ENCODE results near the gene CIB4.

The CIB4 gene

DNA sequence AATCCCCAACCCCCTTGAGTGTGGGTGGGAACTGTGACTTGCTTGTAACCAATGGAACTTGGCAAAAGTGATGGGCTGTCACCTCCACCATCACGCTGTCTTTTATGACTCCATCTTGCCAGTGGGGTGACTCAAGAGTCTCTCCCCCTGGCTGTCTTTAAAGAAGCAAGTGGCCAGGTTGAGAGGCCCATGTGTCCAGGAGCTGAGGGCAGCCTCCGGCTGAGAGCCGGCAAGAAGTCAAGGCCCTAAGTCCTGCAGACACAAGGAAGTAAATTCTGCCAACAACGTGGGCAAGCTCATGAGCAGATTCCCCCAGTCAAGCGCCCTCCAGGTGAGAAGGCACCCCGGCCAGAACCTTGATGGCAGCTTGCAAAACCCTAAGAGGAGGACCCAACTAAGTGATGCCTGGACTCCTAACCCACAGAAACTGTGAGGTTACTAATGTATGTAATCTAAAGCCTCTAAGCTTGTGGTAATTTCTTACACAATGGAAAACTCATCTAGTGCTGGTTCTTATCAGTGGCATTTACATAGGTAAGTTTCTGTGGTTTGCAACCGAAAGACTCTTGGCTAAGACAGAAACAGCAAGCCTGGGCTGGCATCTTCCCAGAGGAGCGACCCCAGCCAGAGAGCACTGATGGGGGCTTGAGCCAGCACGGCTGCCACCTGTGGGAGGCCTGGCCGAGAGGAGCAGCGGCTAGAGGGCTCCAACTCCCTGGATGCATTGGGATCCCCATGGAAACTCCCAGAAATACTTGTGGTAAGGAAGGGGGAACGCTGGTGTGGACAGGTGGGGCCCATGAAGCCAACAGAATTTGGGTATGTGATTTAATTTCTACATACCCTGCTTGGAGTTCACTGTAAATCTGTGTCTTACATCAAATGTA lies 49.3 kb downstream of the CIB4 start:
- Mint-ChIP-seq H3K4me3 (no peak overlapping the region), H3K36me3 (ENCODE audit: insufficient read depth) (no peaks in the 10 kb centered on the region), H3K9me3 (no peaks in the 10 kb centered on the region), H3K4me1 (ENCODE audit: low read depth in 2 of 2) (peaks cover 0 to 2% of the 10 kb centered on the region in 2 donors), H3K27ac (no peak overlapping the region), H3K27me3 (peaks cover 45 to 66% of the 10 kb centered on the region in 2 donors)
- DNase-seq (no peak), ATAC-seq (replicated peaks) (no peak)

DNA sequence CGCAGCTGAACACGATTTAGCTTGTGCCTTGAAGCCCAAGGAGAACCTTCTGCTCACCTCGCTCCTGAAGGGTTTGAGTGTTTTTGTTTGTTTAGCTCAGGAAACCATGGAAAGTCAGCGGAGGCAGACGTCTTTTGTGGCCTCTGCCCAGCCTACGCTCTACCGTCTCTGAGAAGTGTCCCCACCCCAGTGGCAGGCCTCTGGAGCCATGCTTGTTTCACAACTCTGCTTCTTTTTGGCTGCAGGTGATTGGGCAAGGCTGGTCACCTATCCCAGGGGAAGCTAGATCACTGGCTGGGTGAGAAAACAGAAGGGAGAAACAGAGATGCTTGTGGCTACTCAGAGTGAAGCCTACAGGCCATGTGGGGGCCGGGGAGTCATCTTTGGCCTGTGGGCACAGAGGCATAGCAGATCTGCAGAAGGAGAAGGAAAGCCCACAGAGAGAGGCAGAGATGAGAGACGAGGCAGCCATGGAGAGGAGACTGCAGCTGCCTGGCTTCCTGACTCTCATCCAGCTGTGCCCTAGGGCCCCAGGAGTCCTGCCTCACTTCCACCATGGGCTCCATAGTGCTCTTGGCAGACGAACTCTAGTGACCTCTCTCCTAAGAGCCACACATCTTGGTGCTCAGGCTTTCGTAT lies 50.1 kb downstream of the CIB4 start:
- Mint-ChIP-seq H3K4me1 (ENCODE audit: low read depth in 2 of 2) (peaks cover 0 to 1% of the 10 kb centered on the region in 2 donors), H3K36me3 (ENCODE audit: insufficient read depth) (no peaks in the 10 kb centered on the region)
- DNase-seq = no peak

DNA sequence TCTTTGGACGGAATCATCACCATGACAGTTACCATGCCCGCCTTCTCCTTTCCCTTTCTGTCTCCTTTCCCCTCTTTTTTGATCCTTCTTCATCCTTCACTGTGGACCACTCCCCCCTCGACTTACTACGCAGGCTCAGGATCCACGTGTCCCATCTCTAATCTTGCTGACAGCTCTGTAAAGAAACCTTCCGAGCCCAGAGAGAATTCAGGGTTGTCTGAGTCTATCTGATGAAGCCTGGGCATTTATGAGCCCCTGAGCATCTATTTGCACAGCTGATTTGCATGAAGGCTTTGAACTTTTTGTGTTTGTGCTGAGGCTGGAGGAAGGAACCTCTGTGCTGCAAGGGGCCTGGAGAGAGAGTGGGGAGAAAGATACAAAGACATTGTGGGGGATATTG lies 50.7 kb downstream of the CIB4 start:
- Mint-ChIP-seq H3K36me3 (ENCODE audit: insufficient read depth) (no peaks in the 10 kb centered on the region), H3K9me3 (no peaks in the 10 kb centered on the region), H3K27me3 (peaks cover 48 to 69% of the 10 kb centered on the region in 2 donors), H3K4me3 (no peak overlapping the region), H3K4me1 (ENCODE audit: low read depth in 2 of 2) (no peaks in the 10 kb centered on the region), H3K27ac (no peak overlapping the region)
- ATAC-seq (replicated peaks) (no peak), DNase-seq (no peak)

More for the DNA sequence above, 50.1 kb downstream of the CIB4 start:
- no peaks in the 10 kb centered on the region for H3K9me3 Mint-ChIP-seq
- H3K4me3 Mint-ChIP-seq = no peak overlapping the region
- H3K27me3 Mint-ChIP-seq = peaks cover 48 to 69% of the 10 kb centered on the region in 2 donors
- no peak overlapping the region for H3K27ac Mint-ChIP-seq
- no peak for ATAC-seq (replicated peaks)

DNA sequence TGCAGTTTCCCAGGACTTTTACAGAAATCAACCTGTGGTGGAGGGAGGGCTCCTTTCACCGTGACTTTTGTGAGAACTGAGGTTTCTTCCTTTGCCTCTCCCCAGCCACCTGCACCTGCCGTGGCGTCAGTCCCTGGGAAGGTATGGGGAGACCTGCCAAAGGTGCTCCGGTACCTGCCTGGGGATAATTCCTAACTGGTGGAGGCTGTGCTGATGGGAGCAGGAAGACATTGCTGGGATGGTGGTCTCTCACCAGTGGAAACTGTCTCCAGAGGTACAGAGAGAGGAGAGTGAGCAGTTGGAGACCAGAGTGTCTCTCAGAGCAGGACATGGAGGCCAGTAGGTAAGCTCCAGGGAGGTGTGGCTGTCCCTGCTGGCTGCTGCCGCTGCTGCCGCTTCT lies 52.6 kb downstream of the CIB4 start:
- no peak for DNase-seq
- Mint-ChIP-seq H3K9me3 (no peaks in the 10 kb centered on the region), H3K4me3 (no peak overlapping the region), H3K27me3 (peaks cover 40 to 69% of the 10 kb centered on the region in 2 donors), H3K4me1 (ENCODE audit: low read depth in 2 of 2) (no peaks in the 10 kb centered on the region), H3K27ac (no peak overlapping the region), H3K36me3 (ENCODE audit: insufficient read depth) (no peaks in the 10 kb centered on the region)
- no peak for ATAC-seq (replicated peaks)

DNA sequence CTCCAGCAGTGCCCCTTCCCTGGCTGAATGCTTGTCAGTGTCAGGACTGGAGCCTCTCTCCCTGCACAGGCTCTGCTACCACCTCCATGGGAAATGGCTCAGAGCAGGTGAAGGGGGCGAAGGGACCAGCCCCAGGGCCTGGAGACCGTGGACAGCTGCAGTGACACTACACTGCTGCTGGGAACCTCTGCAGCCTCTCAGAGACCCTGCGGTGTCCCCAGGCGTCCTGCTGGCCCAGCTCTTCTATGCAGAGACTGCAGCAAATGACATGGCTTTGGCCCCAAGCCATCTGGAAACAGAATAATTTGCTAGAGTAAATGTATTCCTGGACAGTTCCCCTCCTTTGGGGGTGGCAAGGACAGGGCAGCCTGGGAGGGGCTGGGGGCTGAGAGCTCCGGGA lies 53.2 kb downstream of the CIB4 start:
- Mint-ChIP-seq H3K4me1 (ENCODE audit: low read depth in 2 of 2) (no peaks in the 10 kb centered on the region), H3K36me3 (ENCODE audit: insufficient read depth) (no peaks in the 10 kb centered on the region), H3K27me3 (peaks cover 40 to 72% of the 10 kb centered on the region in 2 donors), H3K4me3 (no peak overlapping the region), H3K27ac (no peak overlapping the region), H3K9me3 (no peaks in the 10 kb centered on the region)
- ATAC-seq (replicated peaks) = no peak
- DNase-seq = no peak

DNA sequence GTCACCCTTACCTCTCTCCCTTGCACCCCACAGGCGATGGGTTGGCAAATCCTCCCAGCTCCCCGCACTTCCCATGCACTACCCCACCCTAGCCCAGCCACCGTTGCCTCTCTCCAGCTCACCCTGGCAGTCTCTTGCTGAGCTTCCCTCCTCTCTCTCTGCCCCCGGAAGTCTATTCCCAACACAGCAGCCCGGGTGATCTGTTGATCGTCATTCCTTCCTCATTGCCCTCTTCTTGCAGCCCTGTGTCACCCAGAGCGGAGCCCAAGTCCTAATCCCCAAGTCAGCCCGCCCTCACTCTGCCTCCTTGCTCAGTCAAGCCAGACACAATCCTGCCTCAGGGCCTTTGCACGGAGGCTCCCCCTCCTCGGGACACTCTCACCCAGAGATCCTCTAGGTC lies 55.2 kb downstream of the CIB4 start:
- no peaks in the 10 kb centered on the region for H3K9me3 Mint-ChIP-seq
- H3K27ac Mint-ChIP-seq = no peak overlapping the region
- peaks cover 47 to 75% of the 10 kb centered on the region in 2 donors for H3K27me3 Mint-ChIP-seq
- no peaks in the 10 kb centered on the region for H3K4me1 Mint-ChIP-seq (ENCODE audit: low read depth in 2 of 2)
- H3K36me3 Mint-ChIP-seq (ENCODE audit: insufficient read depth) = no peaks in the 10 kb centered on the region
- H3K4me3 Mint-ChIP-seq = no peak overlapping the region
- ATAC-seq (replicated peaks) (no peak), DNase-seq (no peak)

DNA sequence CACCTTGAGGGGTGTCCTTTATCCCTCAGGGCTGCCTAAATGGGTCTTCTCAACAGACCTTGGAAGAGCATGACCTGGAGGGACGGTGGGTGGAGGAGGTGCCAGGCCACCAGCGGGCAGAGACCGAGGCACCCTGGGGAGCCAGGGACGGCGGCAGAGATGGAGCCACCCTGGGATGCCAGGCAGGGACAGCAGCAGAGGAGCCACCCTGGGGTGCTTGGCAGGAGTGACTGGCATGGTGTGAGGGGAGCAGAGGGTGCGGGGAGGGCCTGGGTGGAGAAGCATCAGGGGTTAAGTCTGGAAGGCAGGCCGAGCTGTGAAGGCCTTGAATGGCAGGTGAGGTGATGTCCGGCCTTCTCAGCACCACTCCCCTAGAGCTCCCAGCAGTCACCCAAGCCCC lies 56.1 kb downstream of the CIB4 start:
- H3K9me3 Mint-ChIP-seq = no peaks in the 10 kb centered on the region
- no peaks in the 10 kb centered on the region for H3K36me3 Mint-ChIP-seq (ENCODE audit: insufficient read depth)
- ATAC-seq (replicated peaks) = no peak
- no peak overlapping the region for H3K4me3 Mint-ChIP-seq
- no peaks in the 10 kb centered on the region for H3K4me1 Mint-ChIP-seq (ENCODE audit: low read depth in 2 of 2)
- H3K27ac Mint-ChIP-seq = no peak overlapping the region
- H3K27me3 Mint-ChIP-seq = peaks cover 40 to 75% of the 10 kb centered on the region in 2 donors
- DNase-seq = no peak

GRCh38 chr2:26584656-26585055 lies 56.5 kb downstream of the CIB4 start:
- H3K4me1 Mint-ChIP-seq (ENCODE audit: low read depth in 2 of 2) = no peaks in the 10 kb centered on the region
- peaks cover 44 to 79% of the 10 kb centered on the region in 2 donors for H3K27me3 Mint-ChIP-seq
- ATAC-seq (replicated peaks) (no peak), DNase-seq (no peak)
- no peaks in the 10 kb centered on the region for H3K36me3 Mint-ChIP-seq (ENCODE audit: insufficient read depth)
- no peaks in the 10 kb centered on the region for H3K9me3 Mint-ChIP-seq
- no peak overlapping the region for H3K4me3 Mint-ChIP-seq
- H3K27ac Mint-ChIP-seq = no peak overlapping the region

GRCh38 chr2:26584191-26584590 lies 57.0 kb downstream of the CIB4 start:
- no peaks in the 10 kb centered on the region for H3K36me3 Mint-ChIP-seq (ENCODE audit: insufficient read depth)
- ATAC-seq (replicated peaks) (no peak), DNase-seq (no peak)
- no peak overlapping the region for H3K4me3 Mint-ChIP-seq
- H3K27me3 Mint-ChIP-seq = peaks cover 46 to 83% of the 10 kb centered on the region in 2 donors
- H3K4me1 Mint-ChIP-seq (ENCODE audit: low read depth in 2 of 2) = no peaks in the 10 kb centered on the region
- H3K9me3 Mint-ChIP-seq = no peaks in the 10 kb centered on the region
- no peak overlapping the region for H3K27ac Mint-ChIP-seq

- DNase-seq (no peak), ATAC-seq (replicated peaks) (no peak)
- Mint-ChIP-seq H3K27me3 (peaks cover 46 to 85% of the 10 kb centered on the region in 2 donors), H3K27ac (no peak overlapping the region), H3K4me3 (no peak overlapping the region), H3K4me1 (ENCODE audit: low read depth in 2 of 2) (no peaks in the 10 kb centered on the region), H3K9me3 (no peaks in the 10 kb centered on the region), H3K36me3 (ENCODE audit: insufficient read depth) (no peaks in the 10 kb centered on the region)
Measured at GRCh38 chr2:26583381-26583911, 57.7 kb downstream of the CIB4 start.

DNA sequence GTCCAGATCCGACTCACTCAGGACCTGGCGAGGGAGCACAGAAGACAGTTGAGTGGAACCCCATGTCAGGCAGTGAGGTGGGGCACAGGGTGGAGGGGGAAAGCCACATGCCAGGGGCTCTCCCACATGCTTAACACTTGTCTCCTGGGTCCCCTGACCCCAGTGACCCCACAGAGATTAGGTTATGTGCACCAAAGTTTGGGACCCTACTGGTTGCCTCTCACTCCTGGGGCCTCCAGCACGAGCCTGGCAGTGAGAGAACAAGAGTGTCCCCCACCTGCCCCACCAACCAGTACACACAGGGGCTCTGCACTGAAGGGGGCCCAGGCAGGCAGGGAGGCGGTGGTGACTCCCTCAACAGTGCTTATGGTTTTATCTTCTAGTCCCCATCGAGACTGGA lies 58.3 kb downstream of the CIB4 start:
- no peaks in the 10 kb centered on the region for H3K36me3 Mint-ChIP-seq (ENCODE audit: insufficient read depth)
- no peaks in the 10 kb centered on the region for H3K9me3 Mint-ChIP-seq
- peaks cover 46 to 88% of the 10 kb centered on the region in 2 donors for H3K27me3 Mint-ChIP-seq
- ATAC-seq (replicated peaks) (no peak), DNase-seq (no peak)
- no peaks in the 10 kb centered on the region for H3K4me1 Mint-ChIP-seq (ENCODE audit: low read depth in 2 of 2)
- no peak overlapping the region for H3K27ac Mint-ChIP-seq
- H3K4me3 Mint-ChIP-seq = no peak overlapping the region

- DNase-seq (no peak), ATAC-seq (replicated peaks) (no peak)
- Mint-ChIP-seq H3K27me3 (peaks cover 52 to 95% of the 10 kb centered on the region in 2 donors), H3K36me3 (ENCODE audit: insufficient read depth) (no peaks in the 10 kb centered on the region), H3K27ac (no peak overlapping the region), H3K4me3 (no peak overlapping the region), H3K4me1 (ENCODE audit: low read depth in 2 of 2) (peaks cover 0 to 2% of the 10 kb centered on the region in 2 donors), H3K9me3 (no peaks in the 10 kb centered on the region)
Measured at GRCh38 chr2:26581991-26582842, 58.9 kb downstream of the CIB4 start.

GRCh38 chr2:26581266-26581990 lies 59.7 kb downstream of the CIB4 start:
- H3K27me3 Mint-ChIP-seq = peaks cover 53 to 99% of the 10 kb centered on the region in 2 donors
- H3K4me1 Mint-ChIP-seq (ENCODE audit: low read depth in 2 of 2) = peaks cover 0 to 2% of the 10 kb centered on the region in 2 donors
- H3K9me3 Mint-ChIP-seq = no peaks in the 10 kb centered on the region
- DNase-seq (no peak), ATAC-seq (replicated peaks) (no peak)
- H3K4me3 Mint-ChIP-seq = no peak overlapping the region
- H3K36me3 Mint-ChIP-seq (ENCODE audit: insufficient read depth) = no peaks in the 10 kb centered on the region
- no peak overlapping the region for H3K27ac Mint-ChIP-seq
